ENCODE data around the gene SLC24A3. TPM values are rescaled to one million over a fixed set of nuclear protein-coding genes. Genes with fewer than 3 reads are reported as not detected.

Gene SLC24A3
- total RNA-seq, 3 donors from 2014 or later, result 4.3 to 34.9 (median 5.7) TPM

DNA sequence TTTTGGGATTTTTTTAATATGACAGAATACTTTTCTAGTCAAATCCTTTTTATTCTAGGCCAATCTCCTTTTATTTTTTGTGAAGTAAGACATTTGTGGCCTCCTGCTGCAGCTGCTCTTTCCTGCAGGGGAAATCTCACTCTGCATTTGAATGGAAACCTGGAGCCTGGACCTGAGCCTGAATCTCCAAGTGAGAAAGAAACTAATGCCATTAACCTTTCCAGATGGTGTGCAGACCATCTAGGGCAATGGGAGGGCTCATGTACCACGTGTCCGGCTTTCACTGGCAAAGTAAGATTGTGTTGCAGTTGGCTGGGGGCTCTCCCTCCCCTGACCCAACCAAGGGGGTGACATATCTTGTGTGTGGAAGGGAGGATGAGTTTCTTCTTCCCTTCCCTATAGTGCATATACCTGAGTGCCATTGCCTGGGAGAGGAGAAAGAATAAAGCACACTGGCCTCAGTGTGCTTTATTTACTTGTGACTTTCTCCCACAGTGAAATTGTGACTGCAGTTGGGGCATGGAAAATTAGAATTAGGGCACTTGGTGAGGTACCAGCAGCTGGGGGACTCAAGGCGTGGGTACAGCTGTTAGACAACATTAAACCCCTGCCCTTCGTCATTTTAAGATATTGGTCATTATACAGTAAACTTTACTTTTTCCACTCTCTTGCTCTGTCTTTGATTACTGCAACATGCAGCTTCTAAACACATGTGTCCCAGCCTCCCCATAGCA, 385.8 kb downstream of the SLC24A3 start:
- DNase-seq (no peak), ATAC-seq (no peak)
- intact Hi-C loops (cut with DNase I, micrococcal nuclease), result no loop called here
- Histone ChIP-seq H3K4me3 (no peak overlapping the region), H3K36me3 (ENCODE audit: low read depth) (no peaks in the 10 kb centered on the region), H3K9me3 (no peaks in the 10 kb centered on the region), H3K4me1 (ENCODE audit: low read depth) (no peaks in the 10 kb centered on the region)
- TF ChIP-seq, protein P1, sequence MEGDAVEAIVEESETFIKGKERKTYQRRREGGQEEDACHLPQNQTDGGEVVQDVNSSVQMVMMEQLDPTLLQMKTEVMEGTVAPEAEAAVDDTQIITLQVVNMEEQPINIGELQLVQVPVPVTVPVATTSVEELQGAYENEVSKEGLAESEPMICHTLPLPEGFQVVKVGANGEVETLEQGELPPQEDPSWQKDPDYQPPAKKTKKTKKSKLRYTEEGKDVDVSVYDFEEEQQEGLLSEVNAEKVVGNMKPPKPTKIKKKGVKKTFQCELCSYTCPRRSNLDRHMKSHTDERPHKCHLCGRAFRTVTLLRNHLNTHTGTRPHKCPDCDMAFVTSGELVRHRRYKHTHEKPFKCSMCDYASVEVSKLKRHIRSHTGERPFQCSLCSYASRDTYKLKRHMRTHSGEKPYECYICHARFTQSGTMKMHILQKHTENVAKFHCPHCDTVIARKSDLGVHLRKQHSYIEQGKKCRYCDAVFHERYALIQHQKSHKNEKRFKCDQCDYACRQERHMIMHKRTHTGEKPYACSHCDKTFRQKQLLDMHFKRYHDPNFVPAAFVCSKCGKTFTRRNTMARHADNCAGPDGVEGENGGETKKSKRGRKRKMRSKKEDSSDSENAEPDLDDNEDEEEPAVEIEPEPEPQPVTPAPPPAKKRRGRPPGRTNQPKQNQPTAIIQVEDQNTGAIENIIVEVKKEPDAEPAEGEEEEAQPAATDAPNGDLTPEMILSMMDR (IDR thresholded peaks at IDR 0.05), result no peak

DNA sequence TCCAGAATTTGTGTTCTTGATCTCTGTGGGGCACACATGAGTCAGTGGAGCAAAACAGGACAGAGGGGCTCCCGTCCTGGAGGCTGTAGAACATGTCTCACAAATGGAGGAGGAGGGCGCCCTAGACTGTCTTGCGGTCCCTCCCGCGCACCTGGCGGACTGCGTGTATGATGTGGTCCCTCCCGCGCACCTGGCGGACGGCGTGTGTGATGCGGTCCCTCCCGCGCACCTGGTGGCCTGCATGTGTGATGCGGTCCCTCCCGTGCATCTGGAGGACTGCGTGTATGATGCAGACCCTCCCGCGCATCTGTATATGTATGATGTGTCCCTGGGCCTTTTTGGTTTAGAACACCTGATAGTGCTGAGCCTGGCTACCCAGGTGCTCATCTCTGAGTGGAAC, 386.8 kb downstream of the SLC24A3 start:
- intact Hi-C loops (cut with DNase I, micrococcal nuclease), result no loop called here
- TF ChIP-seq, protein P1 (IDR thresholded peaks at IDR 0.05), result no peak
- DNase-seq (no peak), ATAC-seq (no peak)
- Histone ChIP-seq H3K4me1 (ENCODE audit: low read depth) (no peaks in the 10 kb centered on the region), H3K36me3 (ENCODE audit: low read depth) (no peaks in the 10 kb centered on the region), H3K9me3 (no peaks in the 10 kb centered on the region), H3K4me3 (no peak overlapping the region)

DNA sequence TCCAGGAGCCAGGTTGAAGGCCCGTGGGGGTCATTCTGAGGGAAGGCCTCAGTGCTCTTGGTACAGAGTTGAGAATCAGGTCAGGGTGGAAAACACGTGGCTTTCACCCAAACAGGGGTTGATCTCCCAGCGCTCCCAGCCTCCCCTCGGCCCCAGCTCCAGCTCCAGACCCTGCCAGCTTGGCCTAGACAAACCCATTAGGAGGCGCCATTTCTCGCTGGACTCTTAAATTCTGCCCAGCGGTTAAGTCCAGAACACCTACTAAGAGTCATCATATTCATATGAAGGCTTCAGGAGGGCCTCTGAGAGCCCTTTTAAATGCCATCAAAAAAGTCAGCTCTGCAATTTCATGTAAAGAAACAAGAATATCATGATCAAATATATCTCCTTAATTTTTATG, 387.6 kb downstream of the SLC24A3 start:
- DNase-seq, result no peak
- no peak overlapping the region for H3K4me3 ChIP-seq
- no peak for ATAC-seq
- TF ChIP-seq, protein P1 (IDR thresholded peaks at IDR 0.05), result no peak
- no peaks in the 10 kb centered on the region for H3K36me3 ChIP-seq (ENCODE audit: low read depth)
- H3K4me1 ChIP-seq (ENCODE audit: low read depth), result no peaks in the 10 kb centered on the region
- H3K9me3 ChIP-seq, result no peaks in the 10 kb centered on the region
- intact Hi-C loops (cut with DNase I, micrococcal nuclease), result no loop called here

DNA sequence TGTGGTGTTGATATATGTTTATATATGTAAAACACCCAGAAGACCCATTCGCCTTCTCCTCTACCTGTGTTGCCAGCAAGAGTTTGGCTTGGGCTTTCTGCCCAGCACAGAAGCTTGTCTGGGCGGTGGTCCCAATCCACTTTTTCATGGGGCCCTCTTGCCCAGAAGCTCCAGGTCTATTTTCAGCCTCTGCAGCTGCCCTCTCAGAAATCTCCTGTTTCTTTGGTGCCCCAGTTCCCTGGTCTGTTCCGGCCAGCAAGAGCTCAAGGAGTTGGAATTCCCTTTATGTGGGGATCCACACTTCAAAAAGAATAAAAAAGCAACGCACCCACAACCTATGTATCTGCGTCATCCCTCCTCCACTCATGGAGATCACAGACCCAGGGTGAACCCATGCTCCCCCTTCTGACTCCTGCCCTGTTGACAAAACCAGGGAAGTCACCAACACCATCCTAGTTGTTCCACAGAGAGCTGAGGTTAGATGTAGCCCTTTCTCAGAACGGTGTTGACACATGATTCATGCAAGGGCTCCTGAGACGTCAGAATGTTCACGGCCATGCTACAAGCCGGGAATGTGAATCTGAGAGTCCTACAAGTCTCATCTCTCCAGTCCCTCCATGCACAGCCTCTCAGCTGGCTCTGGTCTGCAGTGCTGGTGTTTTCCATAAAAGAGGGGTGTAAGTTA, 388.8 kb downstream of the SLC24A3 start:
- intact Hi-C loops (cut with DNase I, micrococcal nuclease), result no loop called here
- no peak for ATAC-seq
- H3K36me3 ChIP-seq (ENCODE audit: low read depth), result no peaks in the 10 kb centered on the region

DNA sequence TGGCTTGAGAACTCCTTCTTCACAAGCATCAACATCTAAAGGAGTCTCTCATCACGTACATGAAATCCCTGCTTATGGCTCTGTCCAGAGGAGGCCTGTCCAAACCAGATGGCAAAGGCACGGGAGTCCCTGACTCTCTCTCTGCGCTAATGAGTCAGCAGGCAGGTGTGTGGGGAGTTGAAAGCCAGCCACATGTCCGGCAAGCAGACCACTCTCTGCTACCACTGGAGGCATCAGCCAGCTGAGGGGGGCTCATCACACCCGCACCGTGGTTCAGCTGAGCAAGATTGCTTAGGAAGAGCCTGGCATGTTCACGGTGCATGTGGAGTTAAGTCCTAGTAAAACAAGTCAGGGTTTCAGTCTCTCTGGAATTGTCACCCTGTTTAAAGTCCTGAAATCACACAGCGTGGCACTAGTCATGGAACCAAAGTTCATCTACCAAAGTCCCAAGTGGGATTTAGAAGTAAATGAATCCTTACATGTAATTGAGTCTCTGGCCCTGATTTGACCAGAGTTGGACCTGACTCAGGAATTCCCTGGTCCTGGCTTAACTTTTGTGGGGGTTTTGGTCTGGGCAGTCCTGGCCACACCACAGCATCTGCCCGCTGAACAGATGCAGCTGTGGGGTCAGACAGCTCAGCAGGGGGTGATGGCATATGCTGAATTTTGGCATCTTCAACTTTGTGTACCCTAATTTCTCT, 390.4 kb downstream of the SLC24A3 start:
- TF ChIP-seq, protein P1 (IDR thresholded peaks at IDR 0.05), result no peak

More for the DNA sequence above, 388.8 kb downstream of the SLC24A3 start:
- no peak for DNase-seq
- TF ChIP-seq, protein P1 (IDR thresholded peaks at IDR 0.05), result no peak
- H3K4me3 ChIP-seq, result no peak overlapping the region
- H3K9me3 ChIP-seq, result no peaks in the 10 kb centered on the region
- no peaks in the 10 kb centered on the region for H3K4me1 ChIP-seq (ENCODE audit: low read depth)

More for the DNA sequence above, 390.4 kb downstream of the SLC24A3 start:
- no peak for DNase-seq
- ATAC-seq, result no peak
- Histone ChIP-seq H3K9me3 (no peaks in the 10 kb centered on the region), H3K4me3 (no peak overlapping the region), H3K4me1 (ENCODE audit: low read depth) (no peaks in the 10 kb centered on the region), H3K36me3 (ENCODE audit: low read depth) (no peaks in the 10 kb centered on the region)
- intact Hi-C loops (cut with DNase I, micrococcal nuclease), result no loop called here
